Measurements from ENCODE around the gene KCNQ1.

Gene KCNQ1

GRCh38 chr11:2721210-2721916 lies 276.6 kb downstream of the KCNQ1 start:
- DNase-seq, result no peak

GRCh38 chr11:2722955-2723354 lies 278.1 kb downstream of the KCNQ1 start:
- DNase-seq, result no peak

- no peak for DNase-seq
These were observed 279.3 kb downstream of the KCNQ1 start for GRCh38 chr11:2724104-2724503.

- DNase-seq, result no peak
These were observed 280.0 kb downstream of the KCNQ1 start for GRCh38 chr11:2724653-2725367.

- DNase-seq, result no peak
These were observed 280.8 kb downstream of the KCNQ1 start for GRCh38 chr11:2725368-2726300.

GRCh38 chr11:2726964-2727363 lies 282.2 kb downstream of the KCNQ1 start:
- no peak for DNase-seq

- DNase-seq, result no peak
These were observed 283.4 kb downstream of the KCNQ1 start for GRCh38 chr11:2728128-2728662.

GRCh38 chr11:2728663-2729332 lies 284.0 kb downstream of the KCNQ1 start:
- DNase-seq, result no peak

GRCh38 chr11:2729841-2730240 lies 285.0 kb downstream of the KCNQ1 start:
- DNase-seq, result no peak

- no peak for DNase-seq
These were observed 285.7 kb downstream of the KCNQ1 start for GRCh38 chr11:2730272-2731129.

- DNase-seq, result no peak
These were observed 286.6 kb downstream of the KCNQ1 start for GRCh38 chr11:2731130-2732125.

- DNase-seq, result no peak
These were observed 287.6 kb downstream of the KCNQ1 start for GRCh38 chr11:2732261-2732939.

- no peak for DNase-seq
These were observed 288.3 kb downstream of the KCNQ1 start for GRCh38 chr11:2732940-2733628.

- DNase-seq, result no peak
These were observed 289.6 kb downstream of the KCNQ1 start for GRCh38 chr11:2734181-2735052.

- no peak for DNase-seq
These were observed 290.3 kb downstream of the KCNQ1 start for GRCh38 chr11:2735053-2735589.

GRCh38 chr11:2736577-2737225 lies 291.9 kb downstream of the KCNQ1 start:
- DNase-seq, result no peak

- no peak for DNase-seq
These were observed 292.4 kb downstream of the KCNQ1 start for GRCh38 chr11:2737226-2737590.
